Left renal cortex interstitium (tissue), 4 donors: ENCODE data around the gene RPL21. TPM values are rescaled to one million over a fixed set of nuclear protein-coding genes. Genes with fewer than 3 reads are reported as not detected.
"Not testable (repeated sequence)": the region's sequence is repeated elsewhere in the genome, so short reads cannot be mapped to it uniquely, and the experiment has no call there.

Experiments used
- DNase-seq, 4 donors: peaks; one replicate each; pipeline ENCODE4 v3.0.0-alpha.2; 2013; ENCODE audit warnings: low read depth in 4 of 4, low spot score in 2 of 4, missing footprints in 1 of 4
- polyA plus RNA-seq, 4 donors: library from polyadenylated mRNA; unstranded; fragments of 120-200 nt; gene quantifications; one replicate each; pipeline ENCODE4 v1.2.1, GENCODE V29; 2013; ENCODE audit not compliant: insufficient read length in 4 of 4

The RPL21 gene
- 1,000 to 10,000 TPM in 1 of 4 donors, 100 to 1,000 TPM in 3; 750 to 1,217 (median 830) TPM for polyA plus RNA-seq

GRCh38 chr13:27251166-27252091 lies at the start of gene RPL21:
TSS of gene RPL21 (plus strand) at chr13:27251558. CDS start at chr13:27253777, 2,219 bp downstream.
- DNase-seq, result peak; percentile 92 to 98 (median 96)

DNA sequence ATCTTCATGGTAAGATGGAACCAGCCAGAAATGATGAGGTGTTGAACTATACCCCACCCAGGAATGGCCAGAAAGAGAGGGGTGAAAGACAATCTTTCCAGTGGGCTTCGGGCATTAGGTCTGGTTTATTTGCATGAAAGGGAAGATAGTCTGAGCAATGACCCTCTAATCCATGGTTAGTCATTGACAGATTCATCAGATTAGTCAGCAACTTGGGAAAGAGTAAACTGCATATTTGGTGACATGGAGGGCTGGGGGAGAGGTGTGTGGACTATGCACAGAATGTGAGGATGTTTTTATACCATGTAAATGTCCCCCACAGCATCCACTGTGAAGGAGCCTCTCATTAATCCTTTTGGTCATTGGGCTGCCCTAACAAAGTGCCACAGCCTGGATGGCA lies 49.7 kb upstream of the RPL21 start:
- no peak for DNase-seq

GRCh38 chr13:27203186-27203585 lies 48.2 kb upstream of the RPL21 start:
- no peak for DNase-seq

DNA sequence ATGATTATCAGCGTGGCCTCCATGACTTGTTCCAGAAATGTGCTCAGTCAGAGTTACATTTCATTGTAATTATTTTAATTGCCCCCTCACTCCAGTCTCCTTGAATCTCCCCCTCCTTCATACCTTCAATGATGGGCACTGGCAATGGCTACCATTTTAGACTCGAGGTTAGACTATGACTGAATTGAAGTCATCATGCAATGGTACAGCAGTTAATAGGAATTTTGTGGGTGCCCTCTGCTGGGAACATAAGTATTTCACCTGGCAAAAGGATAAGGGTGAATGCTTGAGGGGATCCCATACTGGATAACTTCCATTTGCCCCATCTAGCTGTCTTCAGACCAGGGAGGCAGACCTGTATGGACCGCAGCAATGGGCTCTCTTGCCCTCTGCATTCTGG lies 47.5 kb upstream of the RPL21 start:
- DNase-seq, result no peak

GRCh38 chr13:27208514-27208913 lies 42.8 kb upstream of the RPL21 start:
- no peak for DNase-seq

- no peak for DNase-seq
These were observed 40.1 kb upstream of the RPL21 start for GRCh38 chr13:27211271-27211670.

DNA sequence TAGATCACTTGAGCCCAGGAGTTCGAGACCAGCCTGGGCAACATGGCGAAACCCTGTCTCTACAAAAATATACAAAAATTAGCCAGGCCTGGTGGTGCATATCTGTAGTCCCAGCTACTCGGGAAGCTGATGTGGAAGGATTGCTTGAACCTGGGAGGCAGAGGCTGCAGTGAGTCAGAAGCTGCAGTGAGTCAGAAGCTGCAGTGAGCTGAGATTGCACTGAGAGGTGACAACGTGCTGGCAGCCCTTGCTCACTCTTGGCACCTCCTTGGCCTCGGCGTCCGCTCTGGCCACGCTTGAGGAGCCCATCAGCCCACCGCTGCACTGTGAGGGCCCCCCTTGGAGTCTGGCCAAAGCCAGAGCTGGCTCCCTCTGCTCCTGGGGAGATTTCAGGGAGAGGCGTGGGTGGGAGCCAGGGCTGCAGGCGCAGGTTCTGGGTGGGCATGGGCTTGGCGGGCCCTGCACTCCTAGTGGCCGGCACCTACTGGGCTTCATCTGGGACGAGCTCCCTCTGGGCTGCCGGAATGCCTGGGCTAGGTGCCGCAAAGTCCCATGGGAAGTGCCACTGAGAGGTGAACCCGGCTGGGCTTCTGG lies 39.5 kb upstream of the RPL21 start:
- no peak for DNase-seq

- not testable (repeated sequence) for DNase-seq
These were observed 38.0 kb upstream of the RPL21 start for GRCh38 chr13:27213386-27213785.

DNA sequence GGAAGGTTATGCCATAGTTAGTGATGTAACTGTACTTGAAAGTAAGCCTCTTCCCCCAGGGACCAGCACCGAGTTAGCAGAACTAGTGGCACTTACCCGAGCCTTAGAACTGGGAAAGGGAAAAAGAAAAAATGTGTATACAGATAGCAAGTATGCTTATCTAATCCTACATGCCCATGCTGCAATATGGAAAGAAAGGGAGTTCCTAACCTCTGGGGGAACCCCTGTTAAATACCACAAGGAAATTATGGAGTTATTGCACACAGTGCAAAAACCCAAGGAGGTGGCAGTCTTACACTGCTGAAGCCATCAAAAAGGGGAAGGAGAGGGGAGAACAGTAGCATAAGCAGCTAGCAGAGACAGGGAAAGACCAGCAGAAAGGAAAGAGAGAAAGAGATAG lies 33.6 kb upstream of the RPL21 start:
- not testable (repeated sequence) for DNase-seq

- DNase-seq, result not testable (repeated sequence)
These were observed 32.5 kb upstream of the RPL21 start for GRCh38 chr13:27218861-27219260.

DNA sequence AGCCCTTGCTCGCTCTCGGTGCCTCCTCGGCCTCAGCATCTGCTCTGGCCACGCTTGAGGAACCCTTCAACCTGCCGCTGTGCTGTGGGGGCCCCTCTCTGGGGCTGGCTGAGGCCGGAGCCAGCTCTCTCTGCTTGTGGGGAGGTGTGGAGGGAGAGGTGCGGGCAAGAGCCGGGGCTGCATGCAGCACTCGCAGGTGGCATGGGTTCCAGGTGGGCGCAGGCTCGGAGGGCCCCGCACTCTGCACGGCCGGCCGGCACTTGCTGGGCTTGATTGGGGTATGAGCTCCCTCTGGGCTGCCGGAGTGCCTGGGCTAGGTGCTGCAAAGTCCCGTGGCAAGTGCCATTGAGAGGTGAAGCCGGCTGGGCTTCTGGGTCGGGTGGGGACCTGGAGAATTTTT lies 31.7 kb upstream of the RPL21 start:
- DNase-seq, result no peak

- DNase-seq, result not testable (repeated sequence)
These were observed 29.3 kb upstream of the RPL21 start for GRCh38 chr13:27222100-27222499.

GRCh38 chr13:27226991-27227390 lies 24.4 kb upstream of the RPL21 start:
- DNase-seq, result no peak

DNA sequence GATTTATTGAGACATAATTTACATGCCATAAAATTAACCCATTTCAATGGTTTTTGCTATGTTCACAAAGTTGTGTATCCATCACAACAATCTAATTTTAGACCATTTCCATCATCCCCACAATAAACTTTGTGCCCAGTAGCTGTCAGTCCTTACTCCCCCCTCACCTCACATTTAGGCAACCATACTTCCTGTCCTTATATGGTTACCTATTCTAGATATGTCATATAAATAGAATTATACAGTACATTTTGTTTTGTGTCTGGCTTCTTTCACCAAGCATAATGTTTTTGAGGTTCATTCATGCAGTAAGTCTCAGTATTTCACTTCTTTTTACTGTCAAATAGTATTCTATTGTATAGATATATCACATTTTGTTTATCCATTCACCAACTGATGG lies 23.2 kb upstream of the RPL21 start:
- no peak for DNase-seq

GRCh38 chr13:27229642-27230041 lies 21.7 kb upstream of the RPL21 start:
- no peak for DNase-seq

DNA sequence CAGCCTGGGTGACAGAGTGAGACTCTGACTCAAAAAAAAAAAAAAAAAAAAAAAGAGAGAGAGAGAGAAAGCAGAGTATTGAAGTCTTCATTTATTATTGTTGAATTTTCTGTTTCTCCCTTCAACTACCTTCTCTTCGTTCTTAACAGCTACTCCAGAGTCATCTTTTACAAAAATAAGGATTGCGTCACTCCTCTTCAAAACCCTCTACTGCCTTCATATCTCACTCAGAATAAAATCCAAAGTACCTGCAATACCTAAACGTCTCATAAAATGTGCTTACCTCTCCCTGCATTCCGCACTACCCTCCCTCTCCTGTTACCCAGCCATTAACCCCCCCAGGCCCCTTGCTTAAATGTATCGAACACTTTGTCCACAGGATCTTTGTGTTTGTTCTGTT lies 17.4 kb upstream of the RPL21 start:
- DNase-seq, result no peak

DNA sequence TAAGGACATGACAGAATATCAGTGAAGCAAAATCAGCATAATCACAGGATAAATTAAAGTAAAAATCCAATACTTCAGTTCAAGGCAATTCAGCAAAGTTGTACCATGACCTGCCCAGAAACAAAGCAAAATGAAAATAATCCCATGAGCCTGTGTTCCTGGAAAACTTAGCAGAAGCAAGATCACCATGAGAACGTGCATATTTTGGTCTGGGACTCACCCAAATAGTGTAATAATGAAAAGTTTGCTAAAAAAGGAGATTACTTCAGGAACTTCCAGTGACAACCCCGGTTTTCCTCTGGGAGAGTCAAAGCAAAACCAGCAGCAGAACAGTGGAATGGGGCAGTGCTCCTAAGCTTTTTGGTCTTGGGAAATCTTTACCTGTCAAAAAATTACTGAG lies 14.9 kb upstream of the RPL21 start:
- DNase-seq, result no peak

- no peak for DNase-seq
These were observed 8.7 kb upstream of the RPL21 start for GRCh38 chr13:27242702-27243101.

DNA sequence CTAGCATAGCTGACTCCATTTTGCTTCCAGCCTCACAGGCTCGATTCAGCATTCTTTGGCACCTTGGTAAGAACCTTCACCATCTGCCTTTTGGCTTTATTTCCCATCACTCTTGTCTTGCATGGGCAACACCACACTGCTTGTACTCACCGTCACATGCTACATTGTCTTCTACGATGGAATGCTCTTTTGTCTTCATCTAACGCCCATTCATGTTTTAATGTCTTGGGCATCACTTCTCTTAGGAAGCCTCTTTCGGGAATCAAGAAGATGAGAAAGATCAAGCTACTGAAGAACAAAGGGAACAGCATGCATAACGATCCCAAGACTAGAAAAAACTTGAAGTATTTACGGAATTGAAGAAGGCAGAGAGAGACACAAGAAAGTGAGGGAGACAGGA lies 5.7 kb upstream of the RPL21 start:
- no peak for DNase-seq

DNA sequence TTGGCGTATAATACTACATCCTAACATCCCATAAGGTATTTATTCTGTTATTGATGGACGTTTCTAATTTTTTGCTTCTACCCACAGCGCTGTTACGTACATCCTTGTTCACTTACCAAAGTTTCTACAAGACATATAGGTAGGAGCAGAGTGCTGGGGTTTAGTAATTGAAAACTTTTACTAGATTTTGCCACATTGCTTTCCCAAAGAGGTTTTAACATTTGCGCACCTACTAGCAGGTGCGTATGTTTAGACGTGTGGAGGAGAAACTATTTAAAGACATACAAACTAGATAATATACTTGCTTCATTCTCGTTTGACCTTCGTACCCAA lies 559 bp upstream of the RPL21 start:
- no peak for DNase-seq

DNA sequence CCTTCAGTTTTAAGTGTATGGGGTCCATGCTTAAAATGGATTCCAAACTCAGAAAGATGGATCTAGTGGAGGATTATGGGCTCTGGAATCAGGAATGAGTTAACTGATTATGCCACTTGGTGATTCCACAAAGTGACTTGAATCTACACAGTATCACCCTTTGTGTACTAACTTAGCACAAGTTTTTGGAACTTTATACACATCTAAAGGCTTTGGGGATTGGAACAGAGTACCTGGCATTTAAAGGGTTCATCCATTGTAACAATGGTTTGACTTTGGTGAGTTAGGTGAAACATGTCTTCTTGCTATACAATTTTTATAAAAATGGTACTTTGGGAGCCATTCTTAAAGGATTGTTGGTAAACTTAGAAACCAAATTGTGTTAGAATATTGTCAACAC lies 1.1 kb downstream of the RPL21 start:
- no peak for DNase-seq

DNA sequence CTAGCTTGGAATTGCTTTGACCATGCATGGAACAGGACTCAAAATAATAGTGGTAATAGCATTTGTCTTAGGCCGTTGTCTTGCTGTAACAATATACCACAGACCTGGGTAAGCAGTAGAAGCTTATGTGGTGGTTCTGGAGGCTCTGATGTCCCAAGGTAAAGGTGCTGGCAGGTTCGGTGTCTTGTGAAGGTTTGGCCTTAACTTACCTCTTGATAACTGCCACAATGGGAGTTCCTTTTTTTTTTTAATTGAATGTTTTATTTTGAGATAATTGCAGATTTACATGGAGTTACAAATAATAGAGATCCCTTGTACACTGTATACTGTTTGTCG lies 5.8 kb downstream of the RPL21 start:
- no peak for DNase-seq
